NCI-H128 (cell line): Measurements from ENCODE around the gene GDPGP1.
"Not testable (repeated sequence)": the region's sequence is repeated elsewhere in the genome, so short reads cannot be mapped to it uniquely, and the experiment has no call there.

Experiments used
- DNase-seq: peaks from one replicate; lab custom pipeline; 2025; ENCODE audit not compliant: unreplicated experiment; lab: John Stamatoyannopoulos, UW

The GDPGP1 gene

GRCh38 chr15:90259524-90259923 is 25.5 kb downstream of the GDPGP1 start:
- no peak for DNase-seq

DNA sequence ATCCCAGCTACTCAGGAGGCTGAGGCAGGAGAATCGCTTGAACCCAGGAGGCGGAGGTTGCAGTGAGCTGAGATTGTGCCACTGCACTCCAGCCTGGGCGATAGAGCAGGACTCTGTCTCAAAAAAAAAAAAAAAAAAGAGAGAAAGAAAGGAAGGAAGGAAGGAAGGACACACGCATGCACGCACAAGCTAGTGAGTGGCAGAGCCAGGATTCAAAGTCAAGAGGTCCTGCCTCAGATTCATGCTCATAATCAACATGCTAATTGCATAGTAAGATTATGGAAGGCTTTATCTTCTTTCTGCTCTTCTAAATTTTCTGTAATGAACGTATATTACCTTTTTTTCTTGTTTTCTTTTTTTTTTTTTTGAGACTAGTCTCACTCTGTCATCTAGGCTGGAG is 26.7 kb downstream of the GDPGP1 start:
- not testable (repeated sequence) for DNase-seq

GRCh38 chr15:90261811-90262210 is 27.8 kb downstream of the GDPGP1 start:
- no peak for DNase-seq

- DNase-seq: no peak
These were observed 28.4 kb downstream of the GDPGP1 start for GRCh38 chr15:90262426-90262825.

GRCh38 chr15:90264671-90265070 is 30.7 kb downstream of the GDPGP1 start:
- DNase-seq: no peak

DNA sequence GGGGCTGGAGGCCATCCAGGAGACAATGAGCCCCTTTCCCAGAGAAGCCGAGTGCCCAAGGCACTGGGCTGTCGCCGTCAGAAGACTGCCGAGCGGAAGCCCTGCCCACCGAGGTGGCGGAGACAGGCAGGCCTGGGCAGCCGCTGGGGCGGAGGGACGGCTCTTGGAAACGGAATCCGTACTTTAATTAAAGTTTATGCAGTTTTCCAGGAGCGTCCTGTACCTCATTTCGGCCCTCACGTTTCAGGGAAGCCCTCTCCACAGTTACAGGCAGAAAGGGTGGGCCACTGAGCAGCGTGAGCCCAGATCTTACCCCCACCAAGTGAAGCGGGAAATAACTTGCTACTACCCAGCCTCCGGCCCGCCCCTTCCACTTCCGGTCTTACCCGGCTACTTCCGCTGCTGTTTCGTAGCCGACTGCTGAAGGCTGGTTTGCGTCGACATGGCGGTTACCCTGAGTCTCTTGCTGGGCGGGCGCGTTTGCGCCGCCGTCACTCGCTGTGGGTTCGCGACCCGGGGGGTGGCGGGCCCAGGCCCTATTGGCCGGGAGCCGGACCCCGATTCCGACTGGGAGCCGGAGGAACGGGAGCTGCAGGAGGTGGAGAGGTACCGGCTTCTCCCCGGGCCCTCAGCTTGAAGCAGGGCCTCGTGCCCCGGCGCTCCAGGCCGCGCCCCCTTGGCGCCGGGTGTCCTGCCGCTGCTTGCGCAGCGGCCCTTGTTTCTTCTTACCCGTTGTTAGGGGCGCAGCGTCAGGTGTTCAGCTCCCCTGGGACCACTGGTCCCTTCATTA is 31.5 kb downstream of the GDPGP1 start, which contains the start of gene NGRN:
Gene NGRN, plus strand, starts transcription at position 402 of the 790 bp plus-strand sequence. Its CDS starts 41 bp downstream, at position 443.
- peak; percentile 34 for DNase-seq

- no peak for DNase-seq
These were observed 32.0 kb downstream of the GDPGP1 start for GRCh38 chr15:90266061-90266431.

DNA sequence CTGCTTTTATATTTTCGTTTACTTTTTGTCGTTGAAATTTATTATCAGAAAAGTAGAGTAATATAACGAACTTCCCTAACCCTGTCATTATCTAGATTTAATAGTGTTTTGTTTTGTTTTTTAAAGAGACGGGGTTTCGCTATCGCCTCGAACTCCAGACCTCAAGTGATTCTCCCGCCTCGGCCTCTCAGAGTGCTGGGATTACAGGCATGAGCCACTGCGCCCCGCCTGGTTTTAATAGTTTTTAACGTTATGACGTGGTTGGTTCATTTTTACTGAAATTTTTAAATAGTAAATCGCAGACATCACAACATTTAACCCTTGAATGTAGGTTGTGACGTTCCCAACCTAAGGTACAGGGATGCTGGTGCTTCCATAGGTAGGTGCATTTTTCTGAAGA is 32.5 kb downstream of the GDPGP1 start:
- no peak for DNase-seq

GRCh38 chr15:90268415-90268814 is 34.4 kb downstream of the GDPGP1 start:
- DNase-seq: no peak

DNA sequence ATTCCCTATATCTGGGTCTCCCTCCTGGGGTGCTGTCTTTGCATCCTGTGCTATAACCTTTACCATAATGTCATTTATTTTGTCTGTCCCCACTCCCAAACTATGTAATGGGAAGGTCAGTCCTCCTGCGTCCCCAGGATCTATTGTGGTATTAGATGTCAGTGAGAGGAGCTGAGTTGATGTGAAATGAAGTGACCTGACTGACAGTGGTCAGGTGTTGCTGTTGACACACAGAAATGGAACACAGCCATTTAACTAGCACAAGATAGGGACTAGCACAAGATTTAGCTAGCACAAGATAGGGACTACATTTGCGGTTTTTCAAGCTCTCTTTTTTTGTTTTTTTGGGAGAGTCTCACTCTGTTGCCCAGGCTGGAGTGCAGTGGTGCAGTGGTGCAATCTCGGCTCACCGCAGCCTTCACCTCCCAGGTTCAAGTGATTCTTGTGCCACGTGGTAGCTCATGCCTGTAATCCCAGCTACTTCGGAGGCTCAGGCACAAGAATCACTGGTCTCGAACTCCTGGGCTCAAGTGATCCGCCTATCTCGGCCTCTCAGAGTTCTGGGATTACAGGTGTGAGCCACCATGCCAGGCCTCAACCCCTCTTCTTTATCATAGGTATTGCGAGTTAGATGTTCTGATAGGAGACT is 36.6 kb downstream of the GDPGP1 start:
- DNase-seq: no peak

GRCh38 chr15:90271459-90272166 is 37.6 kb downstream of the GDPGP1 start:
- no peak for DNase-seq

GRCh38 chr15:90278467-90278866 is 44.5 kb downstream of the GDPGP1 start:
- not testable (repeated sequence) for DNase-seq

GRCh38 chr15:90280743-90281142 is 46.7 kb downstream of the GDPGP1 start:
- DNase-seq: not testable (repeated sequence)

DNA sequence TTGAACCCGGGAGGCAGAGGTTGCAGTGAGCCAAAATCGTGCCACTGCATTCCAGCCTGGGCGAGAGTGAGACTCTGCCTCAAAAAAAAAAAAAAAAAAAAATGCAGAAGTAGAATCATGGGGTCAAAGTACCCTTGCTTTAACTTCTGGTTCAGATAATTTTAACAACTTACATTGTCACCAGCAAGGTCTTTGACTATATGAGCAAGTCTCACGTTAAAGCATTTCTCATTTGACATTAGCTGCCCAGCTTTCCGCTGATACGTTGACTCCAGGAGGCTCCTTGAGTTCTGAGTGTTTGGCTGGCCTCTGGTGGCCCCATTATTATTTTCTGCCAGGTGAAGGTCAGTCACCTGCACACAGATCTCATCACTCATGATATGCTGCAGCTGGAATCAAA is 47.6 kb downstream of the GDPGP1 start:
- DNase-seq: not testable (repeated sequence)

GRCh38 chr15:90286678-90287077 is 52.7 kb downstream of the GDPGP1 start:
- DNase-seq: no peak

GRCh38 chr15:90287101-90287500 is 53.1 kb downstream of the GDPGP1 start:
- DNase-seq: no peak

GRCh38 chr15:90287946-90288345 is 53.9 kb downstream of the GDPGP1 start:
- DNase-seq: no peak

DNA sequence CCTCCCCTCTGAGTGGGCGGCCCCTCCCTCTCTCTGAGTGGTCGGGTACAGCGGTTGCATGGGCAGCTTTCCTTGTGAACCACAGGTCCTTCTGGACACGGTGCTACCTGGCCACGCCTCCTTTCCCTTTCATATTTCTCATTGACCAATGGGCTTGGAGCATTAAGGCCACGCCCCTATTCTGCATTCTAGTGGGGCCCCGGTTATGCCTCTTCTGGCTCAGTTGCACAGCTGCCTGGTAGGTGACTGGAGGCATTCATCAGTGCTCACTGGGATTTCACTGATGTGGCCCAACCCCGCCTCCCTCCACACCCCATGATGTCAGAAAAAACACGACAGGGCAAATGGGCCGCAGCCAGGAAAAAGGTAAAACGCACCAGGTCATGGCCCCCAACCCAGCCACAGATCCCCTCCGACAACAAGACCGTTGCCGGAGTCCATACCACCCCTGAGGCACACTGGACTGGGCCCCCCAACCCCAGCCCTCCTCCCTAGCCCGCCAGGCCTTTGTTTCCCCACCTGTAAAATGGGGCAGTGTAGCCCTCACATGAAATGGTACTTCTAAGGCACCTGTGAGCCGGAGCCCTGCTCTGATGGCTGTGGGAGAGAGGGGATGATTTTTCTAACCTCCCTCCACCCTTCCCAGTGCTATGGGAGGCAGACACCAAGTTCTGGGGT is 57.8 kb downstream of the GDPGP1 start:
- DNase-seq: no peak

- peak; percentile 69 for DNase-seq
These were observed 59.2 kb downstream of the GDPGP1 start for GRCh38 chr15:90293040-90293810.

- no peak for DNase-seq
These were observed 60.1 kb downstream of the GDPGP1 start for GRCh38 chr15:90294159-90294558.
